D721Med (cell line): ENCODE results near the gene ANKRD13C.

Source experiments
- DNase-seq: peaks from one replicate; pipeline ENCODE4 v3.0.0; 2011; ENCODE audit warnings: low spot score; ENCODE audit not compliant: insufficient read length
- FAIRE-seq: peaks from 2 replicates; lab custom pipeline; 2011; peaks lifted over from hg19 to GRCh38; lab: Jason Lieb, UNC
- CTCF ChIP-seq: IDR thresholded peaks from 2 replicates; pipeline ENCODE4 v1.5.1; 2012; ENCODE audit warnings: mild to moderate bottlenecking, control low read depth; ENCODE audit not compliant: insufficient read depth; ENCODE audit errors: missing control alignments

Gene ANKRD13C

DNA sequence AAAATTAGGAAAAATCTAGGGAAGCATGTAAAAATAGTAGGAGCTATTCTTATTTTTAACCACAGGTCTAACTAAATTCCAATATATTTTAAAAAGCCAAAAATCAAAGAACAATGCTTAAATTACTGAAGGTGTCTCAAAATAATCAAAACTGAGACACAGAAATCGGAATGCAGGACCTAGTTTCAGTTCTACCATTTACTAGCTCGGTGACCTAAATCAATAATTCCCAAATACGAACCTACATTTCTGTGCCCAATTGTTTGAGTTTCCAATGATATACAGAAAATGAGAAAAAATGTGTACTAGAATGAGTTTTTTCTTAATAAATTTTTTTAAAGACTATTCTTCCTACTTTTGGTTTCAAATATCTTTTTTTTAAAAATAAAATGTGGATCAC, 37.4 kb downstream of the ANKRD13C start:
- no peak for FAIRE-seq
- TF ChIP-seq CTCF = no peak
- DNase-seq = no peak

DNA sequence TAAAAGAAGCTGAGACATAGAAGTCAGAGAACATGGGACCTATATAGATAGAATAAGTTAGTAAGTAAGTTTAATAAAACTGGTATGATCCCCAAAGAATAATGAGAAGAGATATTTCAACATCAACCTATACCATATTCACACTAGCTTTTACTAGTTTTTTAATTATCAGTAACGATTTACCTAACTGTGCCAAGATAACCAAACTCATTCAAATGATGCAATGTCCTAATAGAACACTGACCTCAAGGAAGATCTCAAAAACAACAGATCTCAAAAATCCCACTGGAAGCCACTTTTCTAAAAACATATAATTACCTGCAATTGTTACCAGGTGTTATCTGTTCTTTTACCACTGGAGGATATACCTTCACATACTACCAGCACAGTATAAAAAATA, 38.7 kb downstream of the ANKRD13C start:
- FAIRE-seq (no peak), DNase-seq (no peak)
- no peak for TF ChIP-seq CTCF

DNA sequence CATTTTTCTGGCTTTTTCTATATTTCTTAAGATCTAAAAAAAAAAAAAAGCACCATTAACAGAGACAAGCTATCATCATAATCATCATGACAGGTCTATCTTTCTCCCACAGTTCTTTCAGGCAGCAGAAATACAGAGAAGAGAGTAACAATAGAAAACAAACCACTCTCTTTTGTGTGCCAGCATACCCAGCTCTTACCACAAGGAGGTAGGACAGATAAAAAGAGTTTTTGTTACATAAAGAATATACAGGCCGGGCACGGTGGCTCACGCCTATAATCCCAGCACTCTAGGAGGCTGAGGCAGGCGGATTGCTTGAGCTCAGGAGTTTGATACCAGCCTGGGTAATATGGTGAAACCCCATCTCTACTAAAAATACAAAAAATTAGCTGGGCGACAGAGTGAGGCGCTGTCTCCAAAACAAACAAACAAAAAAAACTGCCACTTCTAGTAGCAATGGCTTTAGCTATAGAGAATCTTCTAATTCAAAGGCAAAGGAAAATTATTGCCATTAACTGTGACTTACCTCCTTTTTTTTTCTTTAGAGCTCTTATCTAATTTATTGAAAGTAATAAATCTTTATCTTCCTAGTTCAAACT, 39.7 kb downstream of the ANKRD13C start:
- FAIRE-seq = no peak
- TF ChIP-seq CTCF = no peak

GRCh38 chr1:70311369-70311768, 43.2 kb downstream of the ANKRD13C start:
- no peak for TF ChIP-seq CTCF
- DNase-seq (no peak), FAIRE-seq (no peak)

More for the DNA sequence above, 39.7 kb downstream of the ANKRD13C start:
- DNase-seq = no peak

GRCh38 chr1:70299472-70299871, 55.0 kb downstream of the ANKRD13C start:
- no peak for DNase-seq
- TF ChIP-seq CTCF = no peak
- FAIRE-seq = no peak

DNA sequence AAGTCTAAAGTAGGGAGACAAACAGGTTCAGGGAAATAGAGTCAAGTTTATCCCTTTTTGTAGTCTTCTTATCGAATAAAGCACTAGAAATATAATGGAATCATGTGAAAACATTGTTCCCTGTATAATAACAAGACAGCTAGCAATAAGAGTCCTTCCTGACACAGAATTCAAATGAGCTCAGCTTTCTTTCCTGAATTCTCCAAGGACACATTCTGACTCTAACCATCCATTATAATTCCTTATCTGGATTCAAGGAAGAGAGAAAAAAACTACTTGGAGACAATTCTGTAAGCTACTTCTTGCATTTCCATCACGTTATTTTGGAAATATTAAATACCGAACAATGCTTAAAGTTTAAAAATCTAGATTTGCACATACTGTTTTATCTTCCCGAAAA, 58.8 kb downstream of the ANKRD13C start:
- no peak for TF ChIP-seq CTCF
- FAIRE-seq (peak; percentile 56), DNase-seq (no peak)

GRCh38 chr1:70293186-70293843, 61.2 kb downstream of the ANKRD13C start:
- DNase-seq (no peak), FAIRE-seq (peak; percentile 25)
- TF ChIP-seq CTCF = no peak
